Central memory CD8-positive, alpha-beta T cell (primary cell): ENCODE data around the gene PBX3.

Experiments
- ATAC-seq: fragments of 150-1000 bp; cut with Tn5 transposase; replicated peaks from 2 replicates; pipeline ENCODE4 v1.10.0; 2022; ENCODE audit warnings: mild to moderate bottlenecking, moderate FRiP score, moderate number of reproducible peaks; ENCODE audit not compliant: poor library complexity, severe bottlenecking; ENCODE audit errors: extremely low read depth
- DNase-seq, 2 donors: peaks; one replicate each; pipeline ENCODE4 v3.0.0; 2021; ENCODE audit warnings: low spot score in 2 of 2
- H3K27ac Mint-ChIP-seq: one replicate; pipeline ENCODE4 v1.8.0; 2022; ENCODE audit warnings: low read depth, mild to moderate bottlenecking, moderate library complexity, mixed read lengths
- H3K27me3 Mint-ChIP-seq: one replicate; pipeline ENCODE4 v1.8.0; 2022; ENCODE audit warnings: mixed read lengths
- H3K36me3 Mint-ChIP-seq: one replicate; pipeline ENCODE4 v1.8.0; 2022; ENCODE audit warnings: mild to moderate bottlenecking, moderate library complexity, mixed read lengths; ENCODE audit not compliant: insufficient read depth
- H3K4me1 Mint-ChIP-seq: one replicate; pipeline ENCODE4 v1.8.0; 2022; ENCODE audit warnings: mixed read lengths
- H3K4me3 Mint-ChIP-seq: one replicate; pipeline ENCODE4 v1.8.0; 2022; ENCODE audit warnings: mild to moderate bottlenecking, moderate library complexity, mixed read lengths
- H3K9me3 Mint-ChIP-seq: one replicate; pipeline ENCODE4 v1.8.0; 2022; ENCODE audit warnings: mixed read lengths

Gene PBX3

GRCh38 chr9:125932746-125933455, 185.7 kb downstream of the PBX3 start:
- no peak overlapping the region for H3K4me3 Mint-ChIP-seq
- no peaks in the 10 kb centered on the region for H3K4me1 Mint-ChIP-seq
- DNase-seq (no peak), ATAC-seq (no peak)
- H3K36me3 Mint-ChIP-seq = peaks cover 7% of the 10 kb centered on the region
- H3K9me3 Mint-ChIP-seq = no peaks in the 10 kb centered on the region
- no peak overlapping the region for H3K27ac Mint-ChIP-seq
- no peaks in the 10 kb centered on the region for H3K27me3 Mint-ChIP-seq

DNA sequence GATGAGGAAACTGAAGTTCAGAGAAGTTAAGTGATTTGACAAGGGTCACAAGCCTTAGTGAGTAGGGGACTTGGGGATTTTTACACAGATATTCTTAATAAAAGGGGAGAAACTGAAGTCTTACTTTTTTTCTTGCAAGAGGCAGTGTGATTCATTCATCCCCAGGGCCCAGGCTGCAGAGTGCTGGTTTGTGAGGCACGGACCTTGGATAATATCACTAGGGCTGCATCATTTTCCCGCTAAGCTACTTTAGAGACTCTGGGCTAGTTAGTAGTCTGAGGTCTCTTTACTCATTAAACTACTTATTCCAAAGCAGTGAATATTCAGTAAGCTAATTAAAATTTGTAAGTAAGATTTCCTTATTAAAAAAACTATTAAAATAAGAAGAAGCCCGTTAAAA, 195.0 kb downstream of the PBX3 start:
- Mint-ChIP-seq H3K27ac (no peak overlapping the region), H3K36me3 (peaks cover 4% of the 10 kb centered on the region)
- DNase-seq = no peak

GRCh38 chr9:125943831-125944230, 196.7 kb downstream of the PBX3 start:
- H3K9me3 Mint-ChIP-seq = no peaks in the 10 kb centered on the region
- peaks cover 1% of the 10 kb centered on the region for H3K36me3 Mint-ChIP-seq
- DNase-seq (no peak), ATAC-seq (no peak)
- no peak overlapping the region for H3K4me3 Mint-ChIP-seq
- no peaks in the 10 kb centered on the region for H3K27me3 Mint-ChIP-seq
- H3K4me1 Mint-ChIP-seq = no peaks in the 10 kb centered on the region
- no peak overlapping the region for H3K27ac Mint-ChIP-seq

More for the DNA sequence above, 195.0 kb downstream of the PBX3 start:
- ATAC-seq = no peak
- Mint-ChIP-seq H3K9me3 (no peaks in the 10 kb centered on the region), H3K4me1 (no peaks in the 10 kb centered on the region), H3K27me3 (no peaks in the 10 kb centered on the region), H3K4me3 (no peak overlapping the region)

DNA sequence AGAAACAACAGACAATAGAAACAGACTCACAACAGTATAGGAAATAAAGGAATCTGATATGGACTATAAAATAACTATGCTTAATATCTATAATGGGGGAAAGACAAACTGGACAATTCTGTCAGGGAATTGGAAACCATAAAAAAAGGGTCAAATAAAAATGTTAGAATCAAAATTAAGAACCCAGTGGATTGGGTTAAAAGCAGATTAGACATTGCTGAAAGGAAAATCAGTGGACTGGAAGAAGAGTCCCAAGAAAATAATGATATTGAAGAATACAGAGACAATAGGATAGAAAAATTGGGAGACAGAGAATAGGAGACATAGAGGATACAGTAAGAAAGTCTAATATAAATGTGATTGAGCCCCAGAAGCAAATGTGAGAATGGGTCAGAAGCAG, 199.2 kb downstream of the PBX3 start:
- H3K9me3 Mint-ChIP-seq = no peaks in the 10 kb centered on the region
- no peaks in the 10 kb centered on the region for H3K4me1 Mint-ChIP-seq
- no peak for DNase-seq
- H3K36me3 Mint-ChIP-seq = peaks cover 3% of the 10 kb centered on the region
- no peak overlapping the region for H3K4me3 Mint-ChIP-seq
- ATAC-seq = no peak
- H3K27me3 Mint-ChIP-seq = no peaks in the 10 kb centered on the region
- H3K27ac Mint-ChIP-seq = no peak overlapping the region

- H3K4me3 Mint-ChIP-seq = no peak overlapping the region
- ATAC-seq (no peak), DNase-seq (no peak)
- no peaks in the 10 kb centered on the region for H3K9me3 Mint-ChIP-seq
- H3K4me1 Mint-ChIP-seq = no peaks in the 10 kb centered on the region
- no peak overlapping the region for H3K27ac Mint-ChIP-seq
- H3K36me3 Mint-ChIP-seq = peaks cover 2% of the 10 kb centered on the region
- H3K27me3 Mint-ChIP-seq = no peaks in the 10 kb centered on the region
Observed at GRCh38 chr9:125948887-125949596, 201.9 kb downstream of the PBX3 start.

- Mint-ChIP-seq H3K4me3 (no peak overlapping the region), H3K9me3 (no peaks in the 10 kb centered on the region), H3K27ac (no peak overlapping the region), H3K36me3 (peaks cover 2% of the 10 kb centered on the region), H3K4me1 (no peaks in the 10 kb centered on the region), H3K27me3 (no peaks in the 10 kb centered on the region)
- DNase-seq = no peak
- no peak for ATAC-seq
Observed at GRCh38 chr9:125949703-125950460, 202.7 kb downstream of the PBX3 start.

DNA sequence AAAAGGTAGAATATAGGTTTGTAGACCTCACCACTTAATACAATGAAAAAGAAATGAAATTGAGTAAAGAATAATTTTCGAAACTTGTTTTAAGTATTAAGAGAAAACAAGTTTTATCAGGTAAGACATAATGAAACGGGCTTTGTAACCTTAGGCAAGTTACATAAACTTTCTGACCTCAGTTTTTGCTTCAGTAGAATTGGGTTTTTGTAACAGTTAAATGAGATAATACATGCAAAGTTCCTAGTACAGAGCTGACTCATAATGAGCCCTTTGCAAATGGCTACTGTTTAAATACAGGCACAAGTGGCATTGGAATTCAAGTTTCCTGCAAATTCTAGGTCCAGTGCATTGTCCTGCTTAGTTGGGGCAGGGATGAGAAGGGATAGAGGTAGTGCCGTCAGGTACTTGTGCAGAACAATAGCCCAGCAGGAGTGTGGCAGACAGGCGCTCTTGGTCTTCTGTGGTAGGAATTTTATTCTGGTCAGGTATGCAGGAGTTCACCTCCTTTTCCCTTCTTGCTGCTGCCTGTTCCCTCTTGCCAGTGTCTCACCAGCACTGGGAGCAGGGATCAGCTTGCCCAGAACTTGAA, 203.8 kb downstream of the PBX3 start:
- Mint-ChIP-seq H3K9me3 (no peaks in the 10 kb centered on the region), H3K36me3 (peaks cover 2% of the 10 kb centered on the region), H3K4me3 (no peak overlapping the region), H3K27me3 (no peaks in the 10 kb centered on the region), H3K27ac (no peak overlapping the region), H3K4me1 (no peaks in the 10 kb centered on the region)
- DNase-seq (no peak), ATAC-seq (no peak)

DNA sequence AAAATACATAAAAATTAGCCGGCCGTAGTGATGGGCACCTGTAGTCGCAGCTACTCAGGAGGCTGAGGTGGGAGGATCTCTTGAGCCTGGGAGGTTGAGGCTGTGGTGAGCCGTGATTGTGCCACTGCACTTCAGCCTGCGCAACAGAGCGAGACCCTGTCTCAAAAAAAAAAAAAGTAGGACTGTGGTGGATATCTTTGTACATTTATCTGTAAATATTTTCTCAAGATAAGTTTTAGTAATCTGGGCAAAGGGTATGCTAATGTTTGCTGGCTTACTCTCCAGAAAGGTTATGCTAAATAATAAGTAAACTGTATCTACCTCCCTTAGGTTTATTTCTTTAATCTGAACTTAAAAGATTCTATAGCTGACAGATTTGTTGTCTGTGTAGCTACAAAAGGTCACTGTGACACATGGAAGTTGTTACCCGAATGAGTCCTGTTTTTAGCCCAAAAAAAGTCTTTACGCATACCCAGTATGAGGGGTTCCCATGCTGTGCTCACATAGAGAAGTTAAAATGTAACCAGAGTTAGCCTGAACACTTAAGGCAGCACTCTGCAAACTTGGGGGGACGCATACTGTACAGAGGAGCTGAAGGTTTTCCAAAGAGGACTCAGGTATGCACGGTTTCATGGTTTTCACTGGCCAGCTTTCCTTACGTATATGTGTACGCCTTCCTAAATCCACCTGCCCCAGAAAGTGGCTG, 206.3 kb downstream of the PBX3 start:
- Mint-ChIP-seq H3K36me3 (peaks cover 2% of the 10 kb centered on the region), H3K4me3 (no peak overlapping the region), H3K4me1 (no peaks in the 10 kb centered on the region), H3K27me3 (no peaks in the 10 kb centered on the region), H3K27ac (no peak overlapping the region), H3K9me3 (no peaks in the 10 kb centered on the region)
- DNase-seq = no peak
- ATAC-seq = no peak

DNA sequence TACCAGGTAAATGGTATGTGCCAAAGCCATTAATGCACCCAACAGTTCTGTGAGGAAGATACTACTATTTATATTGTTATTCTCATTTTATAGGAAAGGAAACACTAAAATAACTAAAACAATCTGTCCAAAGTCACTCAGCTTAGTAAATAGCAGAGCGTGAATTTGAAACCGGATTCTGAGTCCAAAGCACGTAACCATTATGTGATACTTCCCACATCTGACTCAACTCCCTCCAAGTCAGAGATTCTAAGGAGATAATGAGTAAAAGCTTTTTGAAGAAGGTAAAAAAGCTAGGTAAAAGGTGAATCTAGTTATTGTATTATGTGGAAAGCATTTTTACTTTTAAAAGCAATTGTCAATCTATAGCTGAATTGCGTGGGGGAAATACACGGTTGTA, 208.9 kb downstream of the PBX3 start:
- no peak for DNase-seq
- no peak overlapping the region for H3K27ac Mint-ChIP-seq
- no peaks in the 10 kb centered on the region for H3K27me3 Mint-ChIP-seq
- H3K9me3 Mint-ChIP-seq = no peaks in the 10 kb centered on the region
- H3K4me3 Mint-ChIP-seq = no peak overlapping the region
- no peak for ATAC-seq
- no peaks in the 10 kb centered on the region for H3K36me3 Mint-ChIP-seq
- H3K4me1 Mint-ChIP-seq = no peaks in the 10 kb centered on the region

DNA sequence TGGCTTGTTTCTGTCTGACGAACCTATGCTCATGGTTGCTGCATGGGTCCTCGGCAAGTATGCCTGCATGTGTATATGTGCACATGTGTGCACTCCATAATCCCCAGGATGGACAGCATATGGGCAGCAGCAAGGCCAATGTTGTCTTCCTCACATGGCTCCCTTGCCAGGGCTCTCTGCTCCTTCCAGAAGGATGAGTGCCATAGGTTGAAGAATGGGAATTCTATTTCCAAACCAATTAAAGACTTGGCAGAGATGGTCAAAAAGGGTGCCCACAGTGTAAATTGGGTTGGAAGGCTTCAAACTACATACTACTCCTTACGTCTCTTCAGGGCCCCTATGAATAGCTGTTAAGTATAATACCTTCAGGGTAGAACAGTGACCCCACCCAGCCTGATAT, 212.1 kb downstream of the PBX3 start:
- Mint-ChIP-seq H3K27ac (no peak overlapping the region), H3K27me3 (no peaks in the 10 kb centered on the region), H3K36me3 (peaks cover 13% of the 10 kb centered on the region), H3K4me3 (no peak overlapping the region), H3K9me3 (no peaks in the 10 kb centered on the region), H3K4me1 (no peaks in the 10 kb centered on the region)
- ATAC-seq (no peak), DNase-seq (no peak)

DNA sequence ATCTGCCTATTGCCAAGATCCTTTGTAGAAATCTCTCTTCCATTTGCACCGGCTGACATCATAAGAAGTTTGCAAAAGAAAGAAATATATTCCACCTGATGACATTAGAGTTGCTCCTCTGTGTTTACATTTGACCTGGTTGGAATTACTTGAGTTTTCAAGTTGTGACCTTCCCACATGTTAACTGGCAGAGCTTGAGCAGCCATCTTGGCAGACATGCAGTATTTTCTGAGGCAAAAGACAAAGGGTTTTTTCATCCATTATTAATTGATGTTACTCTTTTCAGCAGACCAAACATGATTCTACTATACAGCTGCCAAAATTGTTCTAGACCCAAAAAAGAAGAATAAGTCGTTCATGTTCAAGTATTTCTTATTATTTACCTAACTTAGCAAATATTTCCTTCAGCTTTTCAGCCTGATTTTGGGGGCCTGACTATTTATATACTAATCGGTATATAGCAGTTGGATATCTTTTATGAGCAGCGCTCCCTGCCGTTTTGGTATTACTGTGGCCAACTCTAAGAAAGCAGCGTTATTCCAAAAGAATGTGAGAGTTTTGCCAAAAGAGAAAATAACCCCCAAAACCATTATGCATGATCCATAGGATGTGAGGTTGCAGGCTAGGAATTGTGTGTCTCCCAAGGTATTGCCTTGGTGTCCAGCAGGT, 212.9 kb downstream of the PBX3 start:
- no peak overlapping the region for H3K27ac Mint-ChIP-seq
- H3K4me3 Mint-ChIP-seq = no peak overlapping the region
- H3K4me1 Mint-ChIP-seq = no peaks in the 10 kb centered on the region
- no peaks in the 10 kb centered on the region for H3K27me3 Mint-ChIP-seq
- peaks cover 13% of the 10 kb centered on the region for H3K36me3 Mint-ChIP-seq
- ATAC-seq (no peak), DNase-seq (no peak)
- H3K9me3 Mint-ChIP-seq = no peaks in the 10 kb centered on the region

DNA sequence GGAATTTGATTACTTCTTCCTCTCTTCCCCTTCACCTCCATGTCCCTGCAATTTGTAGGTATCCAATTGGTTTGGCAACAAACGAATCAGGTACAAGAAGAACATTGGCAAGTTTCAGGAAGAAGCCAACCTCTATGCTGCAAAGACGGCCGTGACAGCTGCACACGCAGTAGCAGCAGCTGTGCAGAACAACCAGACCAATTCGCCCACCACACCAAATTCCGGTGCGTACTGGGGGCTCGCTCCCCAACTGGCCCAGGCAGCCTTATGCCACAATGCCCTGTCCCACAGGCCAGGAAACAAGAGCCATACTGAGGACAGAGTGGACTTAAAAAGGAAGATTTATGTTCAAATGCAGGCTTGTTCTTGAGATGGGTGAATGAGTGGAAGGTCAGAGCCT, 213.5 kb downstream of the PBX3 start:
- Mint-ChIP-seq H3K4me3 (no peak overlapping the region), H3K4me1 (no peaks in the 10 kb centered on the region), H3K9me3 (no peaks in the 10 kb centered on the region), H3K27ac (no peak overlapping the region), H3K36me3 (peaks cover 13% of the 10 kb centered on the region), H3K27me3 (no peaks in the 10 kb centered on the region)
- no peak for DNase-seq
- ATAC-seq = no peak
